ENCODE results near the gene NUP210.

The NUP210 gene

DNA sequence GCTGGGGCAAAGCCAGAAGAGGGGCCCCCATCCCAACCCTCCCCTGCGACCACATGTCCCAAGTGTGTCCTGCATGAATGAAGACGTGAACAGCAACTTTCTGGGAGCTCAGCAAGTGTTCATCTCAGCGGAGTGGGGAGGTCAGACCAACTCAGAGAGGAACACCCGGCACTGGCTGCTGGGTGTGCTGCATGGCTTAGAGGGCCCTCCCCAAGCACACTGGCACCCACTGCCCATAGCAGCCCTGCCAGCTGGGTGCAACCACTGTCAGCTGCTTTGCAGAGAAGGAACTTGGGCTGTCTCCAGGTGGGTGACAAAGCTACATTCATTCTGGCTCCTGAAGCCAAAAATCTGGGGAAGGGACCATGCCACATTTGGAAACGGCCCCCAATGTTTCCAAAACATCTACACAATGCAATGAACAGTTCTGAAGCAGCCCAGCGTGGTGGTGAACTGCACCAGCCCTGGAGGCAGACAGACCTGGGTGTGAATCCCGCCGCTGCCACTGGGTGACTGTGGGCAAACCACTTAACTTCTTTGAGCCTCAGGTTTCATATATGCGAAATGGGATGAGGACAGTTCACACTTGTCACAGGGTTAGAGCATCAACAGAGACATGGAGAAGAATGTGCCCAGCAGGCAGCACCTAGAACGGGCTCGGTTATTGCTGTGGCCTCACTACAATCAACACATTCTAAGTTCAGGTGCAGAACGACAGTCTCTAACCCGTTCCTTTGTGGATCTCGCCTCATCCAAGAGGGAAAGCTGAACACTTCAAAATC is 145.4 kb downstream of the NUP210 start:
- no peak for DNase-seq (ENCODE audit: low read depth)

DNA sequence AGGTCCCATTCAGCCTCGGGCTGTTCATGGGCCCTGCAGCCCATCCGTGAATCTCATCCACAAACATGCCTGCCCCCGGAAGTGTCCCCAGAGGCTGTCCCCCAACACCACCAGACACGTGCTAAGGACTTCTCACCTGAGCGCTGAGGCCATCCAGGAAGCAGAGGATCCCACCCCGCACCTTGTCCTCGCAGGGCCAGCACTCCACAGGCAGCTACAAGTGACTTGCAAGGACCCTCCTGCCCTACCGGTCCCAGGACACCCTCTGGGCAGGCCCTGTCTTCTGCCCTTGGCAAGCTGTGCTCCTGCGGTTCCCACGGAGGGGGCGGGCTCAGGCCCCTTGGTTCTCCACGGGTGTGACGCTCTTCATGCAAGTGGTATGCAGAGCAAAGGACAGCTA is 146.0 kb downstream of the NUP210 start:
- DNase-seq (ENCODE audit: low read depth), result no peak

DNA sequence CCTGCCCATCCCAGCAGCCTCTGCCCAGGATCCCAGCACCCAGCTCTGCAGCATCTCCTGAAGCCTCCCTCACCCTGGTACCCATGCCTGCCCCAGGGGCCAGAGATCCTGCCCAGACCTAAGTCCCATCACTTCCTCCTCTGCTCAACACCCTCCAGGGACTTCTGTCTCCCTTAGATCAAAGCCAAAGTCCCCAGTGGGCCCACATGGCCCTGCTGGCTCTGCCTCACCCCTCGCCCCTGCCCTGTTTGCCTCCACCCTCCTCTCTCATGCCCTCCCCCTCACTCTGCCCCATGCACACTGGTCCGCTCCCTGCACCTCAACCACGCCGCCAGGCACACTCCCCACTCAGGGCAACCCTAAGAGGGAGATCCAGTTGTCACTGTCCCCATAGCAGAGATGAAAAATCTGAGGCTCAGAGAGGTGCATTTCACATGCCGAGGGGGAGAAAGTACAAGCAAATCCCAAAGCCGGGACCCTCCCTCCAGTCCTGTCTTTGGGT is 146.5 kb downstream of the NUP210 start:
- DNase-seq (ENCODE audit: low read depth), result no peak

DNA sequence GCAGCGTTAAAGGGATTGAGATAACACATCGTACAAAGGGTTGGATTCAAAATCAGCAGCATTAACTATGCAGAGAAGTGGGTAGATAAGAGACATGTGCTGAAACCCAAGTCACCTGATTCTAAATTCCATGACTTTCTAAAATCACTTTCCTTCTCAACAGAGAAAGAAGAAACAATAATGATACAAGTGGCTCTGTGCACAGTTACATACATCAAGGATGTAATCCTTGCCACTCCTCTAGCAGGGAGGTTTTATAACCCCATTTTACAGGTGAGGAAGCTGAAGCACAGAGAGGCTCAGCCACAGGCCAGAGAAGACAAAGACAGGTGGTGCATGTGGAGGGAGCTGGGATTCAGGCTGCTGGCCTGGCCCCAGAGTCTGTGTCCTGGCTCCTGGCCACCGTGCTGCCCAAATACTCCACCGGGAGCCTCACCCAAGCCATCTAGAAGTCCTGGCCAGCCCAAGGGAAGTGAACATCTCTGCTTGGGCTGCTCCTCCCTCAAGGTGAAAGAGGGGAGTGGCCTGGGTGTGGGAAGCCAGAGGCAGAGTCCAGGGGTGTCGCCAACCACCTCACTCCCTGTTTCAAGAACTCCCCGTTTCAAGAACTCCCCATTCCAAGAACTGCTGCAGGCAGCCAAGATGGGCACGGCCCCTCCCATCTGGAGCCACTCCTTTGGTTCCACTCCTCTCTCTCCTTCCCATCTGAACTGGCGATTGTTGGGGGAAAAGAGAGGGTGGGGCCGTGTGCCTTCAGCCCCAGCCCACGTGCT is 147.1 kb downstream of the NUP210 start:
- no peak for DNase-seq (ENCODE audit: low read depth)

DNA sequence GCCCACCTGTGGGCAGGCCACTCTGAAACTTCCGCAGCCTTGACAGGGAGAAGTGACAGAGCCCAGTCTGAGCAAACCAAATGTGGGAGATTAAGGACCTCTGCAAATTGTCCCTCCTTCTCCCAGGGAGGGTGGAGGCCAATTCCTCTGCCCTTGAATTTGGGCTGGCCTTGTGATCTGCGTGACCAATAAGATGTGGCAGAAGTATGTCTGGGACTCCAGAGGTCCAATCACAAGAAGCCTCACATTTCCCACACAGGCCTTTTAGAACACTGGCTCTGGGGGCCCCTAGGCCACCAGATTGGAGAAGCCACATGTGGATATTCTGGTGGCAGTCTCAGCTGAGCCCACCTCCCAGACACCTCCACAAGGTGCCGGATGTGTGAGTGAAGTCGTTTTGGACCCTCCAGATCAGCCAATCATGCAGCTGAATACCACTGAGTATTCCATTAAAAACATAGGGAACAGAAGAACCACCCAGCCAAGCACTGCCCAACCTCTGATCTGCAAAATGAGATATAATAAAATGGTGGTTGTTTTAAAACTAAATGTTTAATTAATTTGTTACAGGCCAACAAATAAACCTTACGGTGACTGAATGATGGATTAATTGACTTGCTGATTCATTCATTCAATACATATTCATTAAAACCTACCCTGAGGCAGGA is 150.3 kb downstream of the NUP210 start:
- no peak for DNase-seq (ENCODE audit: low read depth)

DNA sequence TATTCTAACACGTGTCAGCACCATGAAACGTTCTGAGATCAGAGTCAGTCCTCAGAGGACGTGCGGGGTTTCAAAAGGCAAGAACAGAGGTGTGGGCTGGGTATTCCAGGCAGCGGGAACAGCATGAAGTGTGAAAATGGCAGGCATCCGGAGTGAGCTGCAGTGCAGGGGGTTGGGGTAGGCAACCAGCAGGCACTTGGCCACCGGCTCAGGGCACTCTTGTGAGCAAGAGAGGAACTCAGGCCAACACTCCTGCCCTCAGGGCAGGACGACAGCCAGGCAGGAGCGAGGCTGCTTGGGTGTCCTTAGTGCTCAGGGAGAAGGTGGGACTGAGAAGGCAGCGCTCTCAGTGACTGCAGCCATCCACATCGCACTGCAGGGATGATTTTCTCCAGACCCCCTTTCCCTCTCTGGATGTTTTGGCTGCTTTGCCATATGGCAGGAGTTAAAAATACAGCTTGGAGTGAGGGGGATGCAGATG is 151.1 kb downstream of the NUP210 start:
- DNase-seq (ENCODE audit: low read depth), result no peak

DNA sequence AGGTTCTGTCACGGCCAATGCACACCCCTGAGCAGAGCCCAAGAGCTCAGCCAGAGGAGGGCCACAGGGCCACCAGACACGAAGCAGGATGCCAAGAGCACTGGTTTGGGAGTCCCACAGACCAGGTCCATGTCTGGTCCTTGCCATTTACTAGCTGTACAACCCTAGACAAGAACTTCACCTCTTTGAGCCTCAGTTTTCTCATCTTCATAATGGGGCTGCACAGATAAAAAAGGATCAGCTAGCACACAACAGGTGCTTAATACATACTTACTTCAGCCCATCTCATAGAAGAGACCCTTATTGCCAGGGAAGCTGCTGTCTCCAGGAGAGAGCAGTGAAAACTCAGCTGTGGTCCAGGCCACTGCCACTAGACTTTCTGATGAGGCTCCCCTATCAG is 152.0 kb downstream of the NUP210 start:
- DNase-seq (ENCODE audit: low read depth), result no peak

DNA sequence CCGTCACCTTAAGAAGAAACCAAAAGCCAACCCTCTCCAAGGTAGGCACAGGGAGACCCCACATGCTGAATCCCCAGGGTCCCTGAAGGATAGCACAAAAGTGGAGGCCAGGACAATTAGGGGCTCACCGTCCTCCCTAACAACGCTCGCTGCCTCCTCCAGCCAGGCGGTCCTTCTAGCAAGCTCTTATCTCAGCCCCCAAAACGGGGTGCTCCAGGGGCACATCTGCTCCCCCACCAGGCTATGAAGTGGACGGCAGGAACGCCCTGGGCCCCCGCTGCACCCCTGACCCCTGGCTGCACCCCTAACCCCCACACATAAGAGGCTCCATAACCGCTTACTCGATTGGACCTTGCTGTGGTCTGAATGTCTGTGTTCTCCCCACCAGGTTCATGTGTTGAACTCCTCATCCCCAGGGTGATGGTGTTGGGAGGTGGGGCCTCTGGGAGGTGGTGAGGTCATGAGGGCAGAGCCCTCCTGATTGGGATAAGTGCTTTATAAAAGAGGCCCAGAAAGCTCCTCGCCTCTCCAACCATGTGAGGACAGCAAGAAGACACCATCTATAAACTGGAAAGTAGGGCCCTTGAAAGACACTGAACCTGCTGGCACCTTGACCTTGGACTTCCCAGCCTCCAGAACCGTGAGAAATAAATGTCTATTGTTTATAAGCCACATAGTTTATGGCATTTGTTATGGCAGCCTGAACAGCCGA is 153.3 kb downstream of the NUP210 start:
- DNase-seq (ENCODE audit: low read depth), result no peak
